T47D (cell line): ENCODE results near the gene APBA1.
A peak's percentile ranks its signal among the peaks of the same experiment; 100 is the strongest.

ENCODE experiments used
- DNase-seq, 2 experiments: peaks; one replicate each; pipeline versions ENCODE4 v3.0.0 to v3.0.0-alpha.2; 2011 to 2012; ENCODE audit warnings: low read depth in 1 of 2, low spot score in 1 of 2
- JUND ChIP-seq: IDR thresholded peaks from 2 replicates; pipeline ENCODE4 v1.6.1; 2012; ENCODE audit warnings: low read depth
- in situ Hi-C: cut with HindIII; loops from 2 replicates; pipeline ENCODE4 v1.10.0; 2016; ENCODE audit warnings: low sequenced_read_pairs, low pct_unique_long_range_greater_than_20kb

The APBA1 gene

GRCh38 chr9:69577123-69577522 lies 95.0 kb downstream of the APBA1 start:
- in situ Hi-C loops: no loop called here
- no peak for TF ChIP-seq JUND
- DNase-seq: no peak

GRCh38 chr9:69574057-69574456 lies 98.1 kb downstream of the APBA1 start:
- in situ Hi-C loops: no loop called here

GRCh38 chr9:69573651-69574050 lies 98.5 kb downstream of the APBA1 start:
- TF ChIP-seq JUND: no peak
- in situ Hi-C loops: no loop called here
- no peak for DNase-seq

More at GRCh38 chr9:69574057-69574456, 98.1 kb downstream of the APBA1 start:
- TF ChIP-seq JUND: no peak
- no peak for DNase-seq

- in situ Hi-C loops: no loop called here
- DNase-seq: no peak
- TF ChIP-seq JUND: no peak
Observed at GRCh38 chr9:69572611-69573010, 99.6 kb downstream of the APBA1 start.

GRCh38 chr9:69571032-69571431 lies 101.1 kb downstream of the APBA1 start:
- in situ Hi-C loops: no loop called here
- no peak for DNase-seq

GRCh38 chr9:69569738-69570451 lies 102.3 kb downstream of the APBA1 start:
- no peak for TF ChIP-seq JUND

More at GRCh38 chr9:69571032-69571431, 101.1 kb downstream of the APBA1 start:
- no peak for TF ChIP-seq JUND

GRCh38 chr9:69564557-69564956 lies 107.6 kb downstream of the APBA1 start:
- no peak for DNase-seq
- in situ Hi-C loops: no loop called here
- TF ChIP-seq JUND: no peak

More at GRCh38 chr9:69569738-69570451, 102.3 kb downstream of the APBA1 start:
- no peak for DNase-seq
- in situ Hi-C loops: no loop called here

GRCh38 chr9:69559126-69559525 lies 113.0 kb downstream of the APBA1 start:
- in situ Hi-C loops: no loop called here
- DNase-seq: no peak
- no peak for TF ChIP-seq JUND

GRCh38 chr9:69556707-69557106 lies 115.5 kb downstream of the APBA1 start:
- in situ Hi-C loops: no loop called here
- no peak for DNase-seq
- no peak for TF ChIP-seq JUND

- no peak for TF ChIP-seq JUND
- in situ Hi-C loops: no loop called here
- no peak for DNase-seq
Observed at GRCh38 chr9:69555802-69556201, 116.4 kb downstream of the APBA1 start.

GRCh38 chr9:69554945-69555344 lies 117.2 kb downstream of the APBA1 start:
- in situ Hi-C loops: no loop called here
- no peak for TF ChIP-seq JUND

GRCh38 chr9:69549310-69550202 lies 122.6 kb downstream of the APBA1 start:
- no peak for TF ChIP-seq JUND
- DNase-seq: peak; percentile 16 to 48
- in situ Hi-C loops: no loop called here

More at GRCh38 chr9:69554945-69555344, 117.2 kb downstream of the APBA1 start:
- DNase-seq: no peak

GRCh38 chr9:69548681-69549080 lies 123.5 kb downstream of the APBA1 start:
- in situ Hi-C loops: no loop called here
- no peak for DNase-seq
- TF ChIP-seq JUND: no peak
